NCI-H2029 (cell line): ENCODE measurements around the gene CHSY1.
"Not testable (repeated sequence)": the region's sequence is repeated elsewhere in the genome, so short reads cannot be mapped to it uniquely, and the experiment has no call there.

Experiments used
- DNase-seq: peaks from one replicate; lab custom pipeline; 2025; lab: John Stamatoyannopoulos, UW

Gene CHSY1

GRCh38 chr15:101244889-101245668 is 6.8 kb downstream of the CHSY1 start:
- no peak for DNase-seq

DNA sequence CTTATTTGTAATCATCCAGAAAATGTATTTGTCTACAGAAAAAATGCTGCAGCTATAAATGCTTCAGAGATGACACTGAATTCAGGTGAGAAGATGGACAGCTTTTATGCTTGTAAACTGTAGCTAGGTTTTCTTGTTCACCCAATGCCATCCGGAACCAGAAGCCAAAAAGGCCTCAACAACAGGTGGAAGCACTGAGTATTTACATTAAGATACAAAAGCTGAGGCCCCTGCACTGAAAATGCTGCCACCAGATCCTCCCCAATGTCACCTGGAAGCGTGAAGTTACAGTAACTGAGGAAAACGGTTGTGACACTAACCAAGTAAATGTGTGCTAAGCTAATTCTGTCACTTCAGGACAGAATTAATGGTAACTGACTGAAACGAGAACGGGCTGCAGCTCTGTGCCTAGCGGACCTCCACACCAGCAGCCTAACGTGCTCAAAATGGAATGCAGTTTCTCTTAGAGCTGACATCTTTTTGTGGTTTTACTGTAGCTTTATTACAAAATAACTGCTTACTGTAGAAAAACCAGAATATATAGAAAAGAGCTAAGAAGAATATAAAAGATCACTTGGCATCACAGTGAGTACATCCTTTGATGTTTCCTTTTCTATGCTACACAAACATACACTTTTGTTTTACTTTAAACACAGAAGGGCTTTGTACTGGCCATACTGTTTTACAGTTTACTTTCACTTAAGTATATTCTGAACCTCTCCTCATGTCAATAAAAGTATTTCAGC is 7.6 kb downstream of the CHSY1 start:
- no peak for DNase-seq

GRCh38 chr15:101243420-101243819 is 8.4 kb downstream of the CHSY1 start:
- DNase-seq = no peak

GRCh38 chr15:101242999-101243336 is 8.9 kb downstream of the CHSY1 start:
- DNase-seq = no peak

DNA sequence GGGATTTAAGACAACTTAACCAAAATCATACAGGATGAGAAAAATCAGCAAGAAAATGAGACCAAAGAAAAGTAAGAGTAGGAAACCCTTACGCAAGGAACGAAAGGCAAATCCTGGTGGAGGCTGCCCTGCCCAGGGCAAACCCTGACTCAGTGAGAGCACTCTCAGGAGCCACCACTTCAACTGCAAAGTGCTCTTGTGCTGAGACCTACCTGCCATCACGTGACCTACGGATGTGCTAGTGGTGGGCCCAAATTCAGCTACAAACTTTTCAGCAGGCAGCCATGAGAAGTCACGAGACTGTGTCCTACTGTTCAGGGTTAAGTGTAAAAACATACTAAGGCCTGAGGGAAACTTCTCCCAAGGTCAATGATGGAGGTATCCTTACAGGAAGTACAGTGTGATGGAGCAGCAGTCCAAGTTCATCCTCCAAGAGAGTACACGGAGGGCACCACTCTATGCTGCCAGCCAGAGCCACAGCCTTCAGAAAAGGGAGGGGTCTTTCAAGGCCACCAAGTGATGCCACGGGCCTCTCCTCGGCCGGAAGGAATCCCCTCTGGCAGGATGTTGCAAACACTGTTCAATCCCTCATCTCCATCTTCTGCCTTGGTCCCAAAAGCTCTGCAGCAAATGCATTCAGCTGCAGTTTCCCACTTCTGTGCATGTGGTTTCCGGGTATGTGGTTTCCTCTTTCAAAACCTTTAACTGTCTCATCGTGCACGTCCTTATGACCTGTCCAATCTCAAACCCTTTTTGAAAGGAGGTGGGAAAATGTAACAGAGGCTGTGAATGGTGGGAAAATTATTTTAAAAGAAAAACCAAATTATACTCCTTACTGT is 9.5 kb downstream of the CHSY1 start:
- DNase-seq = no peak

DNA sequence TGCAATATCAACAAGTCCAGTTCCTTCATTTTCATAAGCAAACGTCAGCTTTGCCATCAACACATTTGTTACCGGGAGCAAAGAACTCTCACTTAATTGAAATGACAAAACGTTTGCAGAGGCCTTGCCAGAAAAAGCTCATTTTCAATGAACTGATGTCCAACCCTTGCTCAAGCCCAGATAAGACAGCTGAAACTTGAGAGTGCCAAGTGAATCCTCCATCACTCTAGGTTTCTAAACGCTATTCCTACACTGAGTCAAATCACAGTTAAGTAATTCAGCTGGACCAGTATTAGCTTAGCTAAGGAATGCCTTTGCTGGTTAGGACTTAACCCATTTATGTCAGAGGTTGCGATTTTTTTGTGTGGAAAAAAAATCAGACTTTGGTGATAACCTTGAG is 11.5 kb downstream of the CHSY1 start:
- no peak for DNase-seq

- DNase-seq = no peak
Measured at GRCh38 chr15:101239724-101240136, 12.1 kb downstream of the CHSY1 start.

DNA sequence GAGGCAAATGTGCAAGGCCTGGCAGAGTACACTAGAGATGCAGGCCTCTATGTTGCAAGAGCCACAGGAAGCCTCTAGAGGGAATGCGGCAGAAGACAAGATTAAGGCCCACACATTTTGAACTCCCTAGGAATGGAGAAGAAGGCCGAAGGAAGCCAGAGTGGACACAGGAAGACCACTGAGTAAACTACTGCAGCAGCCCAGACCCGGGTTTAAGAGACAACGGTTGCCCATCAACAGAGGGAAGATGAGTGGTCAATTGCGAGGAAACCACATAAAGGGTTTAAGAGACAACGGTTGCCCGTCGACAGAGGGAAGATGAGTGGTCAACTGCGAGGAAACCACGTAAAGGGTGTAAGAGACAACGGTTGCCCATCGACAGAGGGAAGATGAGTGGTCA is 14.6 kb downstream of the CHSY1 start:
- DNase-seq = no peak

- no peak for DNase-seq
Measured at GRCh38 chr15:101233651-101234280, 18.1 kb downstream of the CHSY1 start.

- no peak for DNase-seq
Measured at GRCh38 chr15:101232677-101233076, 19.2 kb downstream of the CHSY1 start.

DNA sequence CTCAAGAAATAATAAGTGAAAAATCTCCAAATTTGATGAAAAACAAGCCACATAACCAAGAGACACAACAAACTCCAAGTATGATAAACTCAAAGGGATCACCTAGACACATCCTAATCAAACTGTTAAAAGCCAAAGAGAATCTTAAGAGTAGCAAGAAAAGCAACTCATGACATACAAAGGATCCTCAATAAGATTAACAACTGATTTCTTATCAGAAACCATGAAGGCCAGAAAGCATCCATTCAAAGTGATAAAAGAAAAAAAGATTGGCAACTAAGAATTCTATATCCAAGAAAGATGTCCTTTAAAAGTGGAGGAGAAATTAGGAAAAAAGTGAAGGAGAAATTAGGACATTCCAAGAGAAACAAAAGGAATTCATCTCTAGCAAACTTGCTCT is 23.5 kb downstream of the CHSY1 start:
- no peak for DNase-seq

DNA sequence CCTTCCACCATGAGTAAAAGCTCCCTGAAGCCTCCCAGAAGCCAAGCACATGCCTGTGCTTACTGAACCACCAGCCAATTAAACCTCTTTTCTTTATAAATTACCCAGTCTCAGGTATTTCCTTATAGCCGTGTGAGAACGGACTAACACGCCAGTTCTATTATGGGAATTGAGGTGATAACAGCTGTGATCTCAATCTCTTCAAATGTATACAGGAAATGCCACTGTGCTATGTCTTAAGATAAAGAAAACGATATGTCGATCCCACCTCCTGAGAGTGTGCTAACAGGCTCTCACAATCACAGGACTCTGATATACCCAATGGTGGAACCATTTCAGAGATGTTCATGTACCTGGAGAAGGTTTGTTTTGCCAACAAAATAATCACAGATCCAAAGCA is 26.2 kb downstream of the CHSY1 start:
- DNase-seq = no peak

DNA sequence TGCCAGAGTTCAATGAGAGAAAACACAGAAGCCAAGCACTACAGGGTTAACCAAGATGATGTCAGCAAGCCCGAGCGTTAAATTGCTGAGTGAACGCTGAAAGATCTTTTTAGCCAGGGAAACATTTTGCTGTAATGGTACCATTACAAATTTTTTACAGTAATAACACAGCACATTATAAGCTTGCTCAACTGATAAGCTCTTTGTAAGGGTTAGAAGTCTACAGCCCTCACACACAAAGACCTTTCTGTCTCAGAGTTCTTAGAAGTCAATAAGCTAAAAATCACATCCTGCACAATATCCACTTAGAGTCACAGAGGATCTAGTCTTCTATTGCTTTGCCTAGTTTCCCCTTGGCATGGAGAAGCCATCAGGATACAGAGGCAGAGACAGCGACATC is 29.9 kb downstream of the CHSY1 start:
- no peak for DNase-seq

- no peak for DNase-seq
Measured at GRCh38 chr15:101220060-101220459, 31.8 kb downstream of the CHSY1 start.

DNA sequence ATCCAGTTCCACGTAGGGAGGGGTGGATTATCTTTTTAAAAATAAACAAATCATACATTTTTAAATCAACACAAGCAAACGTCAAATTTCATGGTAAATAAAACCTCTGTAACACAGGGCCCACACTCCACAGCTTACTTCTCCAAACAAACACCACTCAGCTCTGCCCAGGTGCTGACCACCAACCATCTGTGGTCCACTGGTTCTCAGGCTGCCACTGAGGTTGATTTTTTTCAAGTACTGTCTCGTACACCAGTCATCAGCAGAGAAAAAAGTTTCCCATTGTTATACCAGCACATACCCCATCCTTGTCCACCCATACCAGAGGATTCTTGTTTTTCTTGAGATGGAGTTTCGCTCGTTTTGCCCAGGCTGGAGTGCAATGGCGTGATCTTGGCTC is 32.4 kb downstream of the CHSY1 start:
- DNase-seq = no peak

- no peak for DNase-seq
Measured at GRCh38 chr15:101217446-101217845, 34.4 kb downstream of the CHSY1 start.

- no peak for DNase-seq
Measured at GRCh38 chr15:101216100-101216499, 35.7 kb downstream of the CHSY1 start.

GRCh38 chr15:101215681-101216080 is 36.2 kb downstream of the CHSY1 start:
- no peak for DNase-seq

DNA sequence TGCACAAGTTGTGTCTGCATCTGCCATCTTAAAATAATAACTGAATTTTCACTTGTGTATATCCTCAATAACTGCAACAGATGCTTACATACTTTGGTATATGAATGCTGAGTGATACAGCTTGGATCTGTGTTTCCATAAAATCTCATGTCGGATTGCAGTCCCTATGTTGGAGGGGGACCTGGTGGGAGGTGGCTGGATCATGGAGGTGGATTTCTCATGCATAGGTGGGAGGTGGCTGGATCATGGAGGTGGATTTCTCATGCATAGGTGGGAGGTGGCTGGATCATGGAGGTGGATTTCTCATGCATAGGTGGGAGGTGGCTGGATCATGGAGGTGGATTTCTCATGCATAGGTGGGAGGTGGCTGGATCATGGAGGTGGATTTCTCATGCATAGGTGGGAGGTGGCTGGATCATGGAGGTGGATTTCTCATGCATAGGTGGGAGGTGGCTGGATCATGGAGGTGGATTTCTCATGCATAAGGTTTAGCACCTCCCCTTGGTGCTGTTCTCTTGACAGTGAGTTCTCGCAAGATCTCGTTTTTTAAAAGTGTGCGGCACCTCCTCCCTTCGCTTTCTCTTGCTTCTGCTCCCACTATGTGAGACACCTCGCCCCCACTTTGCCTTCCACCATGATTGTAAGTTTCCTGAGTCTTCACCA is 37.3 kb downstream of the CHSY1 start:
- DNase-seq = not testable (repeated sequence)

DNA sequence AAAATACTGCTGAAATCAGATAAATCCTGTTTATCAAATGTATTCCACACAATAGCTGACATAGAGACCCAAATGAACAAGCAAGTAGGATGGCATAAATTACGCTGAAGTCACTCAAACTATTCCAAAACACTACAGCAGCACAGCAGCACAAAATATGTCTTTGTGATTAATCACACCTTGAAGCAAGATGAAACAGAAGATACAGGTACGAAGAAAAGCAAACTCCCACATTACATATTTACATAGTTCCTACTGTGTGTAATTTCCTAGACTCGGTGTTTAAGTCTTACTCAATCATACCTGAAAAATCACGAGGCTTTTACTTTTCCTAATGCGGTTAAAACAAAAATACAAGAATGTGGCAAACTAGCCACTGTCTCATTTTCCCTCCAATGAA is 38.3 kb downstream of the CHSY1 start:
- no peak for DNase-seq

DNA sequence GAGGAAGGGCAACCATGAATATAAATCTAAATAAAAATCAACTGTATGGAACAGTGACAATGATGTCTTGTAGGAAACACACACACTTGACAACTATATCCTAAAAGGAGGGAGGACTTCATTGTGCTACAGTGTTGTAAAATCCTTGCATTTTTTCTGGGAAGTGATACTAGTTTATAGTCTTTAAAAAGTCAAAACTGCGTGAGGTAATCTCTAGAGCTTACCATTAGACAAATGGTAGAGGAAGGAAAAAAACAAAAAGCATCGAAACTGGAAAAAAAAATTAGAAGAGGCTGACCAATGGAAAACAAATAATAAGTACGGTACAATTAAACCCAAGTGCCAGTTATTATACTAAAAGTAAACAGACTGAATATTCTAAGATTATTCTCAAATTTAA is 38.7 kb downstream of the CHSY1 start:
- no peak for DNase-seq

DNA sequence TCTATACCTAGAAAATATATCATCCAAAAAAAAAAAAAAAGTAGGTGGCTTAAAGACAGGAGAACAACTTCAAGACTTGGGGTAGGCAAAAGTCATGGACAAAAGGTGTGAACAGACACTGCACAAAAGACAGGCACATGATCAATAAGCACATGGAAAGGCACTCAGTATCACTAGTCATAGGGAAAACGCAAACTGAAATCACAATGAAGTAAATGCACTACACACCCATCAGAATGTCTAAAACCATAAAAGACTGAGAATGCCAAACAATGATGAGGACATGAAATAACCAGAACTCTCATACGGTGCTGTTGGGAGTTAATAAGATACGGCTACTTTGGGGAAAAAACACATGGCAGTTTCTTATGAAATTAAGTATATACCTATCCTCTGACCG is 40.0 kb downstream of the CHSY1 start:
- no peak for DNase-seq
